Parathyroid adenoma (tissue), 2 donors: ENCODE results near the gene ADIRF.

Experiments
- H2AFZ ChIP-seq: fragments of 300-600 bp; sonication (generic); one replicate; pipeline ENCODE4 v1.7.0; 2017; ENCODE audit warnings: antibody characterized with exemption, mild to moderate bottlenecking
- H3K27ac ChIP-seq: fragments of 300-600 bp; sonication (generic); one replicate; pipeline ENCODE4 v1.7.0; 2017
- H3K27me3 ChIP-seq: fragments of 300-600 bp; sonication (generic); one replicate; pipeline ENCODE4 v1.7.0; 2017; ENCODE audit warnings: low read length; ENCODE audit not compliant: control insufficient read depth, insufficient read depth
- H3K36me3 ChIP-seq: fragments of 300-600 bp; sonication (generic); one replicate; pipeline ENCODE4 v1.7.0; 2017; ENCODE audit warnings: low read length; ENCODE audit not compliant: control insufficient read depth, insufficient read depth
- H3K4me1 ChIP-seq: fragments of 300-600 bp; sonication (generic); one replicate; pipeline ENCODE4 v1.7.0; 2017; ENCODE audit warnings: control low read depth
- H3K4me2 ChIP-seq: fragments of 300-600 bp; sonication (generic); one replicate; pipeline ENCODE4 v1.7.0; 2017; ENCODE audit warnings: low read length
- H3K4me3 ChIP-seq: fragments of 300-600 bp; sonication (generic); one replicate; pipeline ENCODE4 v1.7.0; 2017; ENCODE audit warnings: low read depth, low read length
- H3K79me2 ChIP-seq: fragments of 300-600 bp; sonication (generic); one replicate; pipeline ENCODE4 v1.7.0; 2017; ENCODE audit warnings: control low read depth
- H3K9ac ChIP-seq: fragments of 300-600 bp; sonication (generic); one replicate; pipeline ENCODE4 v1.7.0; 2017; ENCODE audit warnings: mild to moderate bottlenecking
- H3K9me3 ChIP-seq: fragments of 300-600 bp; sonication (generic); one replicate; pipeline ENCODE4 v1.7.0; 2017; ENCODE audit warnings: low read length; ENCODE audit not compliant: control insufficient read depth
- TF ChIP-seq, protein P1 (sequence below): fragments of 300-600 bp; sonication (generic); IDR thresholded peaks from one replicate; pipeline ENCODE4 v1.7.0; 2017; ENCODE audit warnings: antibody characterized with exemption, mild to moderate bottlenecking
- donor health status: primary hyperparathyroidism.

Gene ADIRF

DNA sequence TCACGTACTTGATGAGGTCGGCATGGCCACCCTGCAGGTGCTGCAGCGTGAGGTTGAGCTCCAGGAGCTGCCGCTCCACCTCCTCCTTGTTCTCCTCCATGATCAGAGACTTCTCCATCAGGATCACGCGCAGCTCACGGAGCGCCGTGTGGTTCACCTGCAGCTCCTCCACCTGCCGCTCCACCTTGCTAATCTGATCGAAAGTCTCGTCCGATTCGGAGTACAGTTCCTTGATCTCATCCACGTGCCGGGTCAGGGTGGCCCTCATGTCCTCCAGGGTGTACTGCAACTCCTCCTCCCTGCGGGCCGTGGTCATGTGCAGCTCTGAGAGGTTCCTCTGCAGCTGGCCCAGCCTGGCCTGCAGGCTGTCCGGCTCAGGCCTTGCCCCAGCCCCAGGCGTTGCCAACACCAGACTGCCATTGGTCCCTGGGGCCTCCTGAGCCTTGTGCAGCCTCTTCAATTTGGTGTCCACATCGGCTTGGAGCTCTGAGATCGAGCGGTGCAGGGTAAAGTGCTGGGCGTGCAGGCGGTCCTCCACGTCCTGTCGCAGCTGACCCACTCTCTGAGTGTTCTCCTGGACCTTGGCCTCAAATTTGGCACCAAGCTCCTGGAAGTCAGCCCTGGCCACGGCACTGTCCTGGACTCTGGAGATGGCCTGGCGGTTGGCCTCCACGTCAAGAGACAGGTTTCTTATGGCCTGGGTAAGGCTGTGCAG, 24.8 kb upstream of the ADIRF start:
- H3K36me3 ChIP-seq, result no peaks in the 10 kb centered on the region
- H3K27me3 ChIP-seq, result no peaks in the 10 kb centered on the region
- no peak overlapping the region for H2AFZ ChIP-seq
- H3K4me1 ChIP-seq, result no peaks in the 10 kb centered on the region
- H3K4me3 ChIP-seq, result no peak overlapping the region
- H3K4me2 ChIP-seq, result no peak overlapping the region
- no peak overlapping the region for H3K27ac ChIP-seq
- TF ChIP-seq, protein P1, sequence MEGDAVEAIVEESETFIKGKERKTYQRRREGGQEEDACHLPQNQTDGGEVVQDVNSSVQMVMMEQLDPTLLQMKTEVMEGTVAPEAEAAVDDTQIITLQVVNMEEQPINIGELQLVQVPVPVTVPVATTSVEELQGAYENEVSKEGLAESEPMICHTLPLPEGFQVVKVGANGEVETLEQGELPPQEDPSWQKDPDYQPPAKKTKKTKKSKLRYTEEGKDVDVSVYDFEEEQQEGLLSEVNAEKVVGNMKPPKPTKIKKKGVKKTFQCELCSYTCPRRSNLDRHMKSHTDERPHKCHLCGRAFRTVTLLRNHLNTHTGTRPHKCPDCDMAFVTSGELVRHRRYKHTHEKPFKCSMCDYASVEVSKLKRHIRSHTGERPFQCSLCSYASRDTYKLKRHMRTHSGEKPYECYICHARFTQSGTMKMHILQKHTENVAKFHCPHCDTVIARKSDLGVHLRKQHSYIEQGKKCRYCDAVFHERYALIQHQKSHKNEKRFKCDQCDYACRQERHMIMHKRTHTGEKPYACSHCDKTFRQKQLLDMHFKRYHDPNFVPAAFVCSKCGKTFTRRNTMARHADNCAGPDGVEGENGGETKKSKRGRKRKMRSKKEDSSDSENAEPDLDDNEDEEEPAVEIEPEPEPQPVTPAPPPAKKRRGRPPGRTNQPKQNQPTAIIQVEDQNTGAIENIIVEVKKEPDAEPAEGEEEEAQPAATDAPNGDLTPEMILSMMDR, result no peak
- no peaks in the 10 kb centered on the region for H3K9me3 ChIP-seq
- no peak overlapping the region for H3K9ac ChIP-seq
- H3K79me2 ChIP-seq, result no peaks in the 10 kb centered on the region

DNA sequence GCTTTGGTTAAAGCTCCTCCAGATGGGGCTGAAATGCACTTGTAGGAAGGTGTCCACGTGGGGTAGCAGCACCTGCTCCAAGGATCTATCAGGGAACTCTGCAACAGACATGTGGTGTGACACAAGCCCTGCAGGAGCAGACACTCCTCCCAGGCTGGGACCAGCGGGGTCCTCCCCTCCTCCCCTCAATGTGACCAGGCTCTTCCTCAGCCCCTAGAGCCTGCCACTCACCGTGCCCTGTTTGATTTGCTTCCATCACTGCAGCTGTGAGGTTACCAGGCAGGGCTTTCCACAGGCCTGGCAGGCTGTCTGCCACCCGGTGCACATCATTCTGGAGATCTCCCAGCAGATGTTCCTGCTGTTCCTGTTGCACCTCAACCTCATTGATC, 24.3 kb upstream of the ADIRF start:
- Histone ChIP-seq H3K79me2 (no peaks in the 10 kb centered on the region), H3K36me3 (no peaks in the 10 kb centered on the region), H3K9me3 (no peaks in the 10 kb centered on the region), H3K9ac (no peak overlapping the region), H3K27ac (no peak overlapping the region), H3K4me3 (no peak overlapping the region), H3K4me2 (no peak overlapping the region), H2AFZ (no peak overlapping the region), H3K4me1 (no peaks in the 10 kb centered on the region), H3K27me3 (no peaks in the 10 kb centered on the region)
- TF ChIP-seq, protein P1, result no peak

DNA sequence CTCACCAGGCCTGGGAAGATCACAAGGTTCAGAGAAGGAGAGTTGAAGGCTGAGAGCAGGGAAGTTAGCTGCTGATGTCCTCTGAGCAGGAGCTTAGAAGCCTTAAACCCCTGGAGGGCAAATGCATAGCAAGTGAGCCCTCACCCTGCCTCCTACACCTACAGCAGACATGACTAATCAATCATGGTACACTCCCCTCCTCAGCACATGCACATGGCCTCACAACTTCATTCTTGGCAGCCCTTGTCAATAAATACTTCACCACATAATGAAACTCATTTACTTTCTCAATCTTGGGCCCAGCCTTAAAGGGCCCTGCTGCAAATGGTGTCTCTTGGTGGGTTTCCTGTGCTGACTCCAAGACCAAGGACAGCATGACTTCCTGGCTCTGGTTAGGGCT, 23.8 kb upstream of the ADIRF start:
- Histone ChIP-seq H2AFZ (no peak overlapping the region), H3K79me2 (no peaks in the 10 kb centered on the region), H3K9ac (no peak overlapping the region), H3K9me3 (no peaks in the 10 kb centered on the region), H3K27ac (no peak overlapping the region), H3K4me1 (no peaks in the 10 kb centered on the region), H3K36me3 (no peaks in the 10 kb centered on the region), H3K4me3 (no peak overlapping the region), H3K4me2 (no peak overlapping the region), H3K27me3 (no peaks in the 10 kb centered on the region)
- TF ChIP-seq, protein P1, result no peak

DNA sequence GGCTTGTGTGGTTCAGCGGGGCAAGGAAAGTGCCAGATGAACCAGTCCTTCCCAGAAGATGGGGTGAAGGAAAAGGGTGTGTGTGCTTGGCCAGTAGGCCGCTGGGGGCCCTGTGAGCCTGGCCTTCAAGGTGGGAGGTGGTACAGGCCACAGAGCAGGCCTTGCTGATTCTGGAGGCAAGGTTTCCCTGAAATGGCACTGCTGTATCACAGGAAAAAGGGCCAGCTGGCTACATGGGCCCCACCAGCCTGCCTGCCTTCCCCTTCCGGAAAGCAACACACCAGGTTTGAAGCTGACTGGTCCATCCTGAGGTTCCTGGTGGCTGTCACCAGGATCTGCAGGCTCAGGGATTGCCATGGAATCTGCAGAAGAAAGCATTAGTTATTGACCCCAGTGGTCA, 23.4 kb upstream of the ADIRF start:
- Histone ChIP-seq H3K4me2 (no peak overlapping the region), H3K9me3 (no peaks in the 10 kb centered on the region), H3K27ac (no peak overlapping the region), H3K9ac (no peak overlapping the region), H2AFZ (no peak overlapping the region), H3K4me3 (no peak overlapping the region), H3K79me2 (no peaks in the 10 kb centered on the region), H3K36me3 (no peaks in the 10 kb centered on the region), H3K27me3 (no peaks in the 10 kb centered on the region), H3K4me1 (no peaks in the 10 kb centered on the region)
- TF ChIP-seq, protein P1, result no peak
